BE2C (cell line): Measurements from ENCODE around the gene ALK.

Experiments
- DNase-seq: peaks from one replicate; pipeline ENCODE4 v3.0.0-alpha.2; 2020
- H3K27me3 ChIP-seq: fragments of 250-450 bp; sonication (Bioruptor Pico); 2 replicates; pipeline ENCODE4 v1.5.1; 2020; ENCODE audit warnings: mild to moderate bottlenecking
- H3K36me3 ChIP-seq: fragments of 250-450 bp; sonication (Bioruptor Pico); 2 replicates; pipeline ENCODE4 v1.5.1; 2020; ENCODE audit warnings: mild to moderate bottlenecking
- H3K4me1 ChIP-seq: fragments of 250-450 bp; sonication (Bioruptor Pico); 2 replicates; pipeline ENCODE4 v1.5.1; 2020
- H3K4me3 ChIP-seq: 2 replicates; pipeline ENCODE4 v1.5.1; 2011; ENCODE audit warnings: low read depth, low read length
- H3K9me3 ChIP-seq: fragments of 250-450 bp; sonication (Bioruptor Pico); 2 replicates; pipeline ENCODE4 v1.5.1; 2020
- CTCF ChIP-seq: IDR thresholded peaks from 2 replicates; pipeline ENCODE4 v1.5.1; 2012; ENCODE audit warnings: mild to moderate bottlenecking, low read depth, low read length

Gene ALK

GRCh38 chr2:29900971-29901633, 20.3 kb downstream of the ALK start:
- Histone ChIP-seq H3K27me3 (no peaks in the 10 kb centered on the region), H3K4me1 (no peaks in the 10 kb centered on the region; the same call in 1 of the 2 replicates), H3K4me3 (no peak overlapping the region), H3K9me3 (no peaks in the 10 kb centered on the region), H3K36me3 (no peaks in the 10 kb centered on the region; the same call in 1 of the 2 replicates)
- DNase-seq: no peak
- TF ChIP-seq CTCF: no peak

GRCh38 chr2:29898999-29899398, 22.4 kb downstream of the ALK start:
- DNase-seq: no peak
- TF ChIP-seq CTCF: no peak
- Histone ChIP-seq H3K4me3 (no peak overlapping the region), H3K9me3 (no peaks in the 10 kb centered on the region), H3K36me3 (no peaks in the 10 kb centered on the region; the same call in 1 of the 2 replicates), H3K27me3 (no peaks in the 10 kb centered on the region), H3K4me1 (no peaks in the 10 kb centered on the region; the same call in 1 of the 2 replicates)

DNA sequence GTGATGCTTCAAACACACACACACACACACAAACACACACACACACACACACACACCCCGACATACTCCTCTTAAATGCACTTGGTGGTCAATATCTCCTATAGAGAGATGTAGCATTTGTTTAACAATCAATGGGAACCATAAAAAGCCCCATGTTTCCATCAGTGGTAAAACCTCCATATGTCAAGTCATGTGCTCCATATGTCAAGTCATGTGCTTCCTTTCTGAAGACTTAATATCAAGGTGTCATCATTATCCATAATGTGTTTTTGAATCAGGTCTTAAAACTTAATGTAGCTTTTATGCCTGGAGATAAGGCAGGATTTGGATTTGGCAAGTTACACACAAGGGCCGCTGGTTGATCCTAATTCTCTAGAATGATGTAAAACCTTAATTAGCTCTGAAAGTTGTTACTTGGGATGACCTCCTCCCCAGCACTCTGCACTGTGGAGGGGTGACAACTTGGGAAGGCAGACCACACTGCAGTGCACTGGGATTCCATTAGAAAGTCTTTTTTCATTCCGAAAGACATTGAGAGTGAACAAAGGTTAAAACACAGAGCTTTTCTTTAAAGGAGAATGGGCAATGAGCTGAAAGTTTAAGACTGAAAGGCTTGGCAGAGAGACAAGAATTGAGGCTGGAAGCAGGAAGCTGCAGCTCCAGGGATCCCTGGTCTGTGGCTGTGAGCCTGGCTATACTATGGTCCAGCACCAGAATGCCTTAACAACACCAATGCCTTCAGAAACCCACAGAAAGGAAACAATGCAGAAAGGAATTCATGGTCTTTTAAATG, 26.4 kb downstream of the ALK start:
- no peaks in the 10 kb centered on the region for H3K36me3 ChIP-seq
- no peak for DNase-seq
- H3K27me3 ChIP-seq: no peaks in the 10 kb centered on the region
- no peaks in the 10 kb centered on the region for H3K9me3 ChIP-seq
- no peak for TF ChIP-seq CTCF
- no peaks in the 10 kb centered on the region; the same call in 1 of the 2 replicates for H3K4me1 ChIP-seq
- H3K4me3 ChIP-seq: no peak overlapping the region

GRCh38 chr2:29892585-29893259, 28.7 kb downstream of the ALK start:
- Histone ChIP-seq H3K4me1 (no peaks in the 10 kb centered on the region), H3K36me3 (no peaks in the 10 kb centered on the region), H3K27me3 (no peaks in the 10 kb centered on the region), H3K4me3 (no peak overlapping the region), H3K9me3 (no peaks in the 10 kb centered on the region)
- DNase-seq: no peak
- TF ChIP-seq CTCF: no peak

- TF ChIP-seq CTCF: no peak
Observed at GRCh38 chr2:29881089-29881730, 40.2 kb downstream of the ALK start.

More at GRCh38 chr2:29881089-29881730, 40.2 kb downstream of the ALK start:
- peak; percentile 19 for DNase-seq
- Histone ChIP-seq H3K9me3 (no peaks in the 10 kb centered on the region), H3K4me3 (no peak overlapping the region), H3K27me3 (no peaks in the 10 kb centered on the region), H3K4me1 (no peaks in the 10 kb centered on the region; the same call in 1 of the 2 replicates), H3K36me3 (no peaks in the 10 kb centered on the region)
